HepG2 (cell line): ENCODE data around the gene ENTHD1.
"Not testable (repeated sequence)": the region's sequence is repeated elsewhere in the genome, so short reads cannot be mapped to it uniquely, and the experiment has no call there.

Experiments used
- ZC3H13 ChIP-seq: sonication (generic); formaldehyde crosslinking; IDR thresholded peaks from 2 replicates; pipeline ENCODE4 v1.8.1; 2023; ENCODE audit warnings: mild to moderate bottlenecking, missing genetic modification reagents, moderate library complexity
- ZNF710 ChIP-seq: sonication (generic); formaldehyde crosslinking; IDR thresholded peaks from 2 replicates; pipeline ENCODE4 v1.5.0; 2020; ENCODE audit warnings: mild to moderate bottlenecking, missing genetic modification reagents, borderline replicate concordance
- TF ChIP-seq, protein P1 (sequence below): IDR thresholded peaks from 2 replicates; pipeline ENCODE4 v1.6.1; 2012; ENCODE audit warnings: inconsistent platforms

DNA sequence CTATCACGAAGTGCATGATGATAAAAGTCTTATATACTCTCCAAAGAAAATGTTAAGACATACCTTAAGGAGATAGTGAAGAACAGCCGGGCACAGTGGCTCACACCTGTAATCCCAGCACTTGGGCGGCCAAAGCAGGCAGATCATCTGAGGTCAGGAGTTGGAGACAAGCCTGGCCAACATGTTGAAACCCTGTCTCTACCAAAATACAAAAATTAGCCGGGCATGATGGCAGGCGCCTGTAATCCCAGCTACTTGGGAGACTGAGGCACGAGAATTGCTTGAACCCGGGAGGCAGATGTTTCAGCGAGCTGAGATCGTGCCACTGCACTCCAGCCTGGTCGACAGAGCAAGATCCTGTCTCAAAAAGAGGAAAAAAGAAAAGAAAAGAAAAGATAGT is 10.5 kb upstream of the ENTHD1 start:
- not testable (repeated sequence) for TF ChIP-seq ZC3H13, ZNF710 (CRISPR knock-in tag)
- TF ChIP-seq, protein P1, sequence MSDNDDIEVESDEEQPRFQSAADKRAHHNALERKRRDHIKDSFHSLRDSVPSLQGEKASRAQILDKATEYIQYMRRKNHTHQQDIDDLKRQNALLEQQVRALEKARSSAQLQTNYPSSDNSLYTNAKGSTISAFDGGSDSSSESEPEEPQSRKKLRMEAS = not testable (repeated sequence)
